K562 treated with DMSO at 1 percent for 24 hours (cell line): ENCODE results near the gene OR8D4. TPM values are rescaled to one million over a fixed set of nuclear protein-coding genes. Genes with fewer than 3 reads are reported as not detected.

Experiments used
- total RNA-seq: library from RNA; unstranded; fragments of 300-600 nt; gene quantifications from 2 replicates; pipeline ENCODE4 v1.2.3, GENCODE V29; 2022; ENCODE audit warnings: low read depth; ENCODE audit not compliant: insufficient read depth

OR8D4 gene
- total RNA-seq, result not detected in 2 replicates

DNA sequence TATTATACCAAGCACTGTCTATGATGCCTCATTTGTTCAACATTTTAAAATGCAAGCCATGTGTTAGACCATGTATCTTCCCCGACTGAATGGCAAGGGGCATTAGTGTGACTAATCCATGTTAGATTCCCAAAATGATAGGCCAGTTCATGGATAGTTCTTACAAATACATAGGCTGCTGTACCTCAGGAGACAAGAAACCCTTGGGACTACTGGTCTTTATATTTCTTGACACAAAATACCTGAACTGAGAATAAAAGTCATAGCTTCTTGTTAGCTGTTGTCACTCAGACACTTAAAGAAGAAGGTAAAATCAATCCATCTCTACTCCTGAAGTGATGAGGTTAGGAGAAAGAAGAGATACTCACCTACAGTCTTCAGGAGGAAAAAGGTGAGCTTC is at the start of gene OR8D4:
Gene OR8D4 (plus strand): TSS at position 301 of the 400 bp plus-strand sequence. CDS start 4,265 bp downstream, outside the sequence.

DNA sequence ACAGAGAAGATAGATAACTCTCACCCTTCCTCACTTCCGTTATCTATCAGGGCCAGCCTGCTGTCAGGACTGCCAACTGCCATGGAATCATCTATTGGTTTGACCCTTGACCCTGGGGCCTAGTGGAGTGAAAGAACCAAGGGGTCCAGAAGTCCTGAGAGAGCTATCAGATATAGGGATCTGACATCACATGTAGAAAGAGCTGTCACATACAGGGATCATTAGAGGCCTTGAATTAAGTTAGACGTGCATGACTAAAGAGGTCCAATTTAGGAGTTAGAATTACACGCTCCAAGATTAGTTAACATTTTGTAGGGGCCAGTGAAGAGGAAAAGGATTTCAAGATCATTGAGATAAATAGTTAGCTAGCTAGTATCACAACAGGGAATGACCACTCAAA is 16.4 kb upstream of the OR8D4 start, which contains the start of gene TMEM225:
Gene TMEM225 (minus strand): TSS at position 101 of the 400 bp plus-strand sequence. CDS start 245 bp downstream, outside the sequence.

DNA sequence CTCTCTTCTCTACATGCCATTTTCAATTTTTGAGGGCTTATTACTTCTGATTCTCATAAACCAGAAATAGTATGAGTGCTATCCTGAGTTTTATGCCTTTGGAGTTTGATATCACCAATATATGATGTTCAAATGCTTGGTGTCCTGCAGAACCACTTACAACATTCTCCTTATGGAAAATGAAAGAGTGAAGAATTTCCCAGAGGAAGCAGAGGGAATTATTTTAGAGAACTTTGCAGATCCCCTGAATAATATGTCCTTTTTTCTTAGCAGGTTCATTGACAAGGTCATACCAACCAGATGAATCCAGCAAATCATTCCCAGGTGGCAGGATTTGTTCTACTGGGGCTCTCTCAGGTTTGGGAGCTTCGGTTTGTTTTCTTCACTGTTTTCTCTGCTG is 37.4 kb downstream of the OR8D4 start, which contains the start of gene OR4D5:
Gene OR4D5 (plus strand): TSS at position 301 of the 400 bp plus-strand sequence. CDS start 0 bp downstream, at position 301.

DNA sequence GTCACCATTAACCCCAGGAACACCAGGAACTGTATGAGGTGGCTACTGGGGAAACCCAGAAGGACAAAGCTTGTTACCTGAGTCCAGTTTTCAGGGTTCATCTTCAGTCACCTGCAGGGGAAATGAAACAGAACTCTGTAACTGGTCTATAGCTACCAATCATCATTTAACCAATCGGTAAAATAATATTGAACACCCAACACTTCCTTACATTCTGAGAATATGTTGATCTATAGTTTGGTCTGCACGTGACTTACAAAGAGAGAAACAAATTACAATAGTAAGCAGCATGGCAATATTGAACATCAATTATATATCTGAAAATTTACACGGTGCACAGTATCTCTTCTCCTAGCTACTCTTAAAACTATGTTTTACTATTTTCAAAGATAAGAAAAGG is 41.8 kb downstream of the OR8D4 start, which contains the start of gene OR6T1:
Gene OR6T1 (minus strand): TSS at position 101 of the 400 bp plus-strand sequence. CDS start 0 bp downstream, at position 101.

Other genes starting within 250 kb of the OR8D4 start
- gene SCN3B, start 247.5 kb upstream of the OR8D4 start, total RNA-seq, result 0.10 TPM in 1 of 2 replicates, not detected in the other
- gene ZNF202, start 160.5 kb upstream of the OR8D4 start, total RNA-seq, result 3.5 and 4.8 TPM in 2 replicates
- not detected in 2 replicates for gene OR6X1, start 147.6 kb upstream of the OR8D4 start, total RNA-seq
- not detected in 2 replicates for gene OR6M1, start 95.8 kb upstream of the OR8D4 start, total RNA-seq
- gene TMEM225, start 16.5 kb upstream of the OR8D4 start, total RNA-seq, result not detected in 2 replicates
- not detected in 2 replicates for gene OR4D5, start 37.5 kb downstream of the OR8D4 start, total RNA-seq
- gene OR6T1, start 41.7 kb downstream of the OR8D4 start, total RNA-seq, result not detected in 2 replicates
- not detected in 2 replicates for gene OR10S1, start 75.6 kb downstream of the OR8D4 start, total RNA-seq
- gene OR10G6, start 93.0 kb downstream of the OR8D4 start, total RNA-seq, result not detected in 2 replicates
- not detected in 2 replicates for gene OR10G4, start 110.8 kb downstream of the OR8D4 start, total RNA-seq
- gene OR10G9, start 120.8 kb downstream of the OR8D4 start, total RNA-seq, result not detected in 2 replicates
- not detected in 2 replicates for gene OR10G8, start 124.6 kb downstream of the OR8D4 start, total RNA-seq
- not detected in 2 replicates for gene OR10G7, start 139.2 kb downstream of the OR8D4 start, total RNA-seq
- gene VWA5A, start 213.3 kb downstream of the OR8D4 start, total RNA-seq, result 16.7 and 17.6 TPM in 2 replicates